Peyer's patch (tissue), 4 donors: Measurements from ENCODE around the gene TMEM163. TPM values are rescaled to one million over a fixed set of nuclear protein-coding genes. Genes with fewer than 3 reads are reported as not detected.
A peak's percentile ranks its signal among the peaks of the same experiment; 100 is the strongest.

Source experiments
- DNase-seq, 3 donors: peaks; one replicate each; pipeline ENCODE4 v3.0.0-alpha.2; 2017 to 2019
- H3K27ac ChIP-seq, 4 donors: fragments of 200-600 bp; sonication (generic); one replicate each; pipeline ENCODE4 v1.5.1; 2016 to 2019
- H3K27me3 ChIP-seq, 2 donors: fragments of 200-600 bp; sonication (generic); one replicate each; pipeline ENCODE4 v1.5.1; 2019
- H3K36me3 ChIP-seq, 3 donors: fragments of 200-600 bp; sonication (generic); one replicate each; pipeline ENCODE4 v1.5.1; 2016 to 2019
- H3K4me1 ChIP-seq, 4 donors: fragments of 200-600 bp; sonication (generic); one replicate each; pipeline ENCODE4 v1.5.1; 2016 to 2019
- H3K4me3 ChIP-seq, 4 donors: fragments of 200-600 bp; sonication (generic); 1 replicate in 3 of 4; 2 replicates in 1 of 4; pipeline ENCODE4 v1.5.1; 2016 to 2019; ENCODE audit warnings: mild to moderate bottlenecking in 1 of 4
- H3K9me3 ChIP-seq, 4 donors: fragments of 200-600 bp; sonication (generic); one replicate each; pipeline ENCODE4 v1.5.1; 2016 to 2019; ENCODE audit warnings: mild to moderate bottlenecking in 1 of 4
- CTCF ChIP-seq, 6 experiments: fragments of 450-650 bp in 4 of 6; fragments of 200-600 bp in 2 of 6; sonication (generic) in 1 of 6; IDR thresholded peaks; one replicate each; pipeline ENCODE4 v1.5.1; 2017 to 2019; ENCODE audit warnings: antibody characterized with exemption in 6 of 6, mild to moderate bottlenecking in 3 of 6, moderate library complexity in 1 of 6
- POLR2A ChIP-seq, 2 donors: fragments of 450-650 bp; IDR thresholded peaks; one replicate each; pipeline ENCODE4 v1.5.1; 2017; ENCODE audit warnings: antibody characterized with exemption in 2 of 2, mild to moderate bottlenecking in 2 of 2, moderate library complexity in 2 of 2
- total RNA-seq, 4 donors: library from RNA; depleted of rRNA; stranded (reverse); fragments of >200 nt; gene quantifications; one replicate each; pipeline ENCODE4 v1.1.0, GENCODE V29; 2016

Gene TMEM163
- total RNA-seq, 4 donors from 2014 or later = 1.7 TPM; not detected in 3

- Histone ChIP-seq H3K27me3 (no peaks in the 10 kb centered on the region), H3K9me3 (no peaks in the 10 kb centered on the region), H3K4me3 (no peak overlapping the region), H3K36me3 (peaks cover 0 to 21% (median 0%) of the 10 kb centered on the region in 3 donors), H3K27ac (no peak overlapping the region), H3K4me1 (no peaks in the 10 kb centered on the region)
- no peak for TF ChIP-seq POLR2A (IDR thresholded peaks at IDR 0.05)
- TF ChIP-seq CTCF (IDR thresholded peaks at IDR 0.05) = no peak
- DNase-seq = peak in 1 of 3 donors; percentile 34
Observed at GRCh38 chr2:134454931-134455330, 263.9 kb downstream of the TMEM163 start.

- peak in 1 of 3 donors; percentile 0 for DNase-seq
- no peak for TF ChIP-seq CTCF (IDR thresholded peaks at IDR 0.05)
- no peak for TF ChIP-seq POLR2A (IDR thresholded peaks at IDR 0.05)
- Histone ChIP-seq H3K4me3 (no peak overlapping the region), H3K4me1 (no peaks in the 10 kb centered on the region), H3K36me3 (peaks cover 0 to 24% (median 0%) of the 10 kb centered on the region in 3 donors), H3K27me3 (no peaks in the 10 kb centered on the region), H3K9me3 (no peaks in the 10 kb centered on the region), H3K27ac (no peak overlapping the region)
Observed at GRCh38 chr2:134454426-134454825, 264.4 kb downstream of the TMEM163 start.

GRCh38 chr2:134453973-134454372 lies 264.8 kb downstream of the TMEM163 start:
- H3K36me3 ChIP-seq = peaks cover 0 to 29% (median 0%) of the 10 kb centered on the region in 3 donors
- no peak overlapping the region for H3K27ac ChIP-seq
- no peak for TF ChIP-seq CTCF (IDR thresholded peaks at IDR 0.05)
- no peak for TF ChIP-seq POLR2A (IDR thresholded peaks at IDR 0.05)
- DNase-seq = no peak
- no peaks in the 10 kb centered on the region for H3K27me3 ChIP-seq
- no peaks in the 10 kb centered on the region for H3K9me3 ChIP-seq
- no peaks in the 10 kb centered on the region for H3K4me1 ChIP-seq
- H3K4me3 ChIP-seq = no peak overlapping the region

GRCh38 chr2:134453476-134453875 lies 265.3 kb downstream of the TMEM163 start:
- no peak for DNase-seq
- Histone ChIP-seq H3K36me3 (peaks cover 0 to 34% (median 0%) of the 10 kb centered on the region in 3 donors), H3K4me1 (no peaks in the 10 kb centered on the region), H3K27ac (no peak overlapping the region), H3K4me3 (no peak overlapping the region), H3K9me3 (no peaks in the 10 kb centered on the region), H3K27me3 (no peaks in the 10 kb centered on the region)
- TF ChIP-seq CTCF (IDR thresholded peaks at IDR 0.05) = no peak
- TF ChIP-seq POLR2A (IDR thresholded peaks at IDR 0.05) = no peak

GRCh38 chr2:134452042-134452733 lies 266.6 kb downstream of the TMEM163 start:
- no peaks in the 10 kb centered on the region for H3K27me3 ChIP-seq
- no peak overlapping the region for H3K4me3 ChIP-seq
- TF ChIP-seq CTCF (IDR thresholded peaks at IDR 0.05) (no peak), POLR2A (IDR thresholded peaks at IDR 0.05) (no peak)
- no peak overlapping the region for H3K27ac ChIP-seq
- H3K9me3 ChIP-seq = no peaks in the 10 kb centered on the region
- no peak for DNase-seq
- H3K36me3 ChIP-seq = peaks cover 0 to 38% (median 0%) of the 10 kb centered on the region in 3 donors
- H3K4me1 ChIP-seq = no peaks in the 10 kb centered on the region
